GM19452 (cell line): ENCODE results near the gene ALK.

Experiments used
- ATAC-seq: cut with Tn5 transposase; IDR thresholded peaks from one replicate; pipeline ENCODE4 v1.9.1; 2021; ENCODE audit not compliant: unreplicated experiment

Gene ALK

DNA sequence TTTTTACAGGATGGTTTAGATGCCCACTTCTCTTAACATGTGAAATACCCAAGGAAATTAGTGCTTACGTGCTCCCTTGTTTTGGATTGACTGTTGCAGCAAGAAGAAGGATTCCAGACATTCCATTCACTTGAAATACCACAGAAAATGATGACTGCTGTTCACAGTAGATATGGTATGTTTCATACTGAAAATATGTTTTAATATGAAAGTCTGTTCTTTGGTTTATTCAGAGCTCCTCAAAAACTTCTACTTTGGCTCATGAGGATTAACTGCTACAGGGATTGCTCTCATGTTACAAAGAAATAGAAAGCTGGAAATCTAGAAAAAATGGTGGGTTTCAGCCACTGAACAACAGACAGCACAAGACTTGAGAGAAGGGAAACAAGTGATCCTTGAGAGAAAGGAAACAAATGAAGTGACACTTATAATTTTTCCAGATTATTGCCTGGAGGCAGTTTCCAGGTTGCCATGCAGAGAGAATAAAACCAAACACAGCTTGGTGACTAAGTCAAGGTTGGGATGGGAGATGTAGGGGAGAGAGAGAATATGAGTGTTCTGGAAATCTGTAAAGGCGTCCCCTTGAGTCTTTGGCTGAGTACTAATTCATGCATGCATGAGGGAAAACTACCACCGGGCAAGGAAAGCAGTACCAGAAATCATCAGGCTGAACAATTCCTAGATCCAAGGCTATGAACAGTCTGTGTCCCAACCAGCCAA lies 458.0 kb downstream of the ALK start:
- ATAC-seq = no peak

DNA sequence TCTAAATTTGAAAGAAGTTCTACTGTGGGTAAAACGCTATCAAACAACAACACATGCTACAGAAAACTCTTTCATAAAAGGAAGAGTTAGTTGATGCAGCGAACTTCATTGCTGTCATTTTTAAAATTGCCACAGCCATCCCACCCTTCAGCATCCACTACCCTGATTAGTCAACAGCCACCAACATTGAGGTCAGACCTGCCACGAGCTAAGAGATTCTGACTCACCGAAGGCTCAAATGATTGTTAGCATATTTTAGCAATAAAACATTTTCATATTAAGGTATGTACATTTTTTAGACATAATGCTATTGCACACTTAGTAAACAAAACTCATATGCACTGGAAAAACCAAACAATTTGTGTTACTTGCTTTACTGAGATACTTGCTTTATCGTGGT lies 459.1 kb downstream of the ALK start:
- ATAC-seq = no peak

DNA sequence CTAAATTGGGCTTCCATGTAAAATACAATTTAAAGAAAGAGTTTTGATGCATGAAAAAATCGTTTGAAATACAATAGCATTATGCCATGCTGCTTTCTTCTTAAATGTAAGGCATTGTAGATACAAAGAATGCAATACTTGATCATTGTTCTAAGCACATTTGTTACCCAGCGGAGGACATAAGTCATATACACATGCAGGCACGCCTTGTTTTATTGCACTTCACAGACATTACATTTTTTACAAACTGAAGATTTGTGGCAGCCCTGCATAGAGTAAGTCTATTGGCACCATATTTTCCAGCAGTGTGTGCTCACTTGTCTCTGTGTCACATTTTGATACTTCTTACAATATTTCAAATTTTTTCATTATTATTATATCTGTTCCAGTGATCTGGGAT lies 461.2 kb downstream of the ALK start:
- no peak for ATAC-seq

DNA sequence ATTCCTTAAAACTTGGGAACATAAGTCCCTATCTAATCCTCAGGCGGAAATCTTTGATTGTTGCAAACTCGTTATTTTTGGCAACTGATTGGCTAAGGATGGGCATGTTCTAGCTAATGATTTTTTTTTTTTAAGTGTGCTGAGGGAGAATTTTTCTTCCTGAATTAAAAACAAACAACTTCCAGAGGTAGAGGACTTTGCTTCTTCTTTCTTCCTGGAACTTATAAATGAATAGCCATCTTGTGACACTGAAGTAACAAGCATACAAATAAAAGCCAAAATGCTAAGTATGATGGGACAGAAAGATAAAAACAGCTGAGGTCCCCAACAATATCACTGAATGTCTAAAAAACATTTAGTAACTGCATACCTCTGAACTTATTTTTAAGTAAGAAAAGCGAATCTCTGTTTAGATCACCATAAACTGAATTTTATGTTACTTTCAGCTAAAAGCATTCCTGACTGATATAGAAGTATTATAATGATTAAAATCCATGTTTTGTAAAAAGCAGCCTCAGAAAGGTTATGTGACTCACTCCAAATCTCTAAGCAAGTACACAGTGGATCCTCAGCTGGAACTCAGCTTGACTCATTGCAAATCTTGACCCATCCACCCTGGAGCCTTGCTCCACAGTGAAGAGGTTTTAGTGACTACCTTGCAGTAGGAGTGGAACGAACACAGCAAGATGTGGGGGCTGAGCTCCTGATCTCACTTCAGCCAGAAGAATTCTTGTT lies 461.8 kb downstream of the ALK start:
- ATAC-seq = no peak

DNA sequence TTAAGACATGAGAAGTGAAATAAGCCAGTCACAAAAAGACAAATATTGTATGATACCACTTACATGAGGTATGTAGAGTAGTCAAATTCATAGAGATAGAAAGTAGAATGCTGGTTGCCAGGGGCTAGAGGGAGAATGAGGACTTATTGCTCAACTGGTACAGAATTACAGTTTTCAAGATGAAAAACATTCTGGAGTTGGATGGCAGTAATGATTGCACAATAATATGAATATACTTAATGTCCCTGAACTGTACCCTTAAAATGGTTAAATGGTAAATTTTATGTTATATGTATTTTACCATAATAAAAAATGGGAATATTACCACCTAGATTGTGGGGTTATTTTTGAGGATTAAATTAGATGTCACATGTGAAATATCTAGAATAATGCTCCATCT lies 465.0 kb downstream of the ALK start:
- ATAC-seq = no peak

DNA sequence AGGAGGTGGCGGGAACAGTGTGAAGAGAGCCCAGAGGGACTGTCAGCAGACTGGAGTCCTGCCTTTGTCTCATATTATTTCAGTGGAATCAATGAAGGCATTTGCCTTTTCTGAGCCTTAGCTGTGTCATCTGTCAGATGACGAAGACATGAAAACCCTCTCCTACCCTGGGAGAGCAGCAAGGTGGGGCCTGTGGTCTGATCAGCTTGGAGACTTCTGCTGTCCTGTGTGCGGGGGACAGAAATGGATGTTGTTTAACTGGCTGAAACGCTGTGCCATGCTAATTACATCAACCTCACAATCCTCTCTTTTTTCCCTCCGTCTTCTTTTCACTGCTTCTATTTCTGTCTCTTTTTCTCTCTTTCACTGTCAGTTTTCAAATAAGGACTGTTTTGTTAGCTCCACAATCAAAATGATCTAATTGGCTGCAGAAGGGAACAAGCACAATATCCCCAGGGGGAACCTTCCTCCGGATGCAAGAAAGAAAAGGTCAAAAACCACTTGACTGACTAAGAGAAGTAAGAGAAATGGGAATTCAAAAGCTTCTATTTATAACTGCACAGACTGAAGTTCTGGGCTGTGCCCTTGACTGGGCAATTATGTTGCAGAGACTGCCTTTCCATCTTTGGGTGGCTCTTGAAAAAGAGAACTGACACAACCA lies 466.1 kb downstream of the ALK start:
- ATAC-seq = no peak

DNA sequence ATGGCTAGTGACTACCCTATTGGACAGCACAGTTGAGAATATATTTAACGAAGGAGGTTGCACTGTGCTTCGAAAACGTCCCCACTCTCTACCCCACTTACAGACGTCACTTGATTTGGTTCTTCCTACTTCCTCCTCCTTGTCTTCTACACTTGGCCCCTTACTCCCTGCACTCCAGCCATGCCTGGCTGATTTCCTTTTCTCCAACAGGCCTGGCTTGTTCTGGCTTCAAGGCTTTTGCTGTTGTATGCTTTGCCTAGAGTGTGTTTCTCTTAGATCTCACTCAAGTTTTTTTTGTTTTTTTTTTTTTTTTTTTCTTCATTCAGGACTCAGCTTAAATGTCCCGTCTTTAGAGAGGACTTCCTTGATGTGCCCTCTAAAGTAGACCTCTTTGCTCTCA lies 469.4 kb downstream of the ALK start:
- no peak for ATAC-seq

DNA sequence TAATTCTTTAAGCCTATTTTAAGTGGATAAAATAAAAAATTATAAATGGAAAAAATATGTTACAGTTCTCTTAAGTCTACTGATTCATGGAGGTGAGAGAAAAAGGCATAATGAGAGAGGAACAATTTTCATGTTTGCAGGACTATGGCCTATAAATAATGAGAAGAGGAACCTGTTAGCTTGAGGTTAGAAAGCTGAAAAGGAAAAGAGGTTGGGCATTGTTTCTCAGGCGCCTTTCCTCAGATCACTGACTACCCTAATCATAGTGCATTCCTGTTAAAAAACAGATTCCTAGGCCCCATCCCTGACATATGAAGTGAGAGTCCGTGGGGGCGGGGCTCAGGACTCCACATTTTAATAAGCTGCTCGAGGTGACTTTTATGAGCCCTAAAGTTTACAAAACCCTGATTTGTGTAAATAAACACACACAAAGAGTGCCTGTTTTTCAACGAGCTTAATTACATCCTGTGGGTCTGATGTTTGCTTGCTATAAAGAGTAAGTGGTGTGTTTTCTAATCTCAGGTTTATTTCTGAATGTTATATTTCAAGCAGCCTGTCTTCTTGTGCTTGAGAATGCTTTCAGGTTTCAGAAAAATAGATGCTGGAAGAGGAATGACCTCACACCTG lies 470.7 kb downstream of the ALK start:
- ATAC-seq = no peak

DNA sequence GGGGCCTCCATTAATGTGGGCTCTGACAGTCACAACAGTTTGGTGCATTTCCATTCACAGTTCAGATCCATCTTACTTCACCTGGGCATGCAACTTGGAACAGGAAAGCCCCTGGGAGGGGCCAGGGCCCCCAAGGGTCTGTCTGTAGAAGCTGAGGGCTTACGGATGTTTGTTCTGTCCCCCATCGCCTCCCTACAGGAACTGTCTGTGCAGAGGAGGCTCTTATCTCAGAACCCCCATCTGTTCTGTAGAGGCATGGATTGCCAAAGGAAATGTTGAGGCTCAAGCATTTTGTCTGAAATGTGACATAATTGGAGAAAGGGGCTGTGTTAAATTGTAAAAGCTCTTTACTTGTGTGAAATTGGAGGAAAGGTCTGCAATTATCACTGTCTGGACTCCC lies 471.9 kb downstream of the ALK start:
- no peak for ATAC-seq

DNA sequence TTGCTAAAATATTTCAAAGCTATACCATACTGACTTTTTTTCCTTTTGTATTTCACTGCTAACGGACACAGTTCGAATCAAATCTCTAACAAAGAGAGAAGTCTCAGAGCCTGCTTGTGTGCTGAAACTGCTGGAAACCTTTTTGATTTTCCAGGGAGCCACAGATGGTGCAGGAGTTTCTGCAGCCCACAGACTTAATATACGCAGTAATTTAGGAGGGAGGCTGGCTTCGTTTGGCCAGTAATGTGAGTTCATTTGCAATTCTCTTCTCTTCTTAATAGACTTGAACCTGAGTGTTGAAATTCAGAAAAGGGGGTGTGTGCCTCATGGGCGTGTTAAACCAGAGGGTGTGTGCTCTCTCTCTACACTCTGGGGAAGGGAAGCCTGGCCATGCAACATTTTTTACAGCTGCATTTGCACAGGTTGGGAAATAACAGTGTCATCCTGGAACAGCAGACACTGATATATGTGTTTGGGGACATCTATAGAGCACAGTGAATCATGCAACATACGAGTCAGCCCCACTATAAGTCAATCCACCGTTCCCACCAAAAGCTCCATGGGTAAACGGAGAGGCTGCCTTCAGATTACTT lies 473.2 kb downstream of the ALK start:
- ATAC-seq = no peak

DNA sequence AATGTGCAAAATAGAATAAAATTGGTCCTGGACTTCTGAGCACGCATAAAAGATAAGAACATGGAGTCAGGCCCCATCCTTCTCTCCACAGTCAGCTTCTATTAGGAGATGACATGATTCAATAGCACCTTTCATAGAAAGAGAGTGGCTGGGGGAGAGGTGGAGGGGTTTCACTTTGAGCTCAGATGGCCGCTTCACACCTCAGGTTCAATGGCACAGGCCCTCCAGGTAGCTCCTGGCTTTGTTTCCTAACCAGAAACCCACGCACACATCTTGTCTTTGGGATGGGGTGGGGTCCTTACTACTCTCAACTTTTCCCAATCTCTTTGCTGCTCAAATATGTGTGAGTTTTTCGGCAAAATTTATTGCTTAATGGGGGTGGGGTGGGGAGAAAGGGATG lies 473.9 kb downstream of the ALK start:
- ATAC-seq = no peak

DNA sequence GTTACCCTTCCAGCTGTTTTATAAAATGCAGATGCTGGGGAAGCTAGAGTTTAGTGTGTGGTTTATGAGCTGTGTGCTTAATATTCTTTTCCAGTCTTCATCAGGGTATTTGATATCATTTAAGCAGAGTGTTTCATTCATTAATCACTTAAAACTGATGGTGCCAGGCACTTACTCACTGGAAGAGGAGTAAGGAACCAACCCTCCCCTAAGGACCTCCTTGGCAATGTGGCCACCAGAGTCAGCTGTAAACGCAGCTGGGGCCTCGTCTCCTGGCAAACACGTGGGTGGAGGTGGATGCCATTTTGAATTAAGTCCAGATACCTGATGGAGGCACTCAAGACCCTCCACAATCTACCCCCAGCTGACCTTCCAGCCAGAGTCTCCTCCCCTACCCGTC lies 474.5 kb downstream of the ALK start:
- ATAC-seq = no peak

DNA sequence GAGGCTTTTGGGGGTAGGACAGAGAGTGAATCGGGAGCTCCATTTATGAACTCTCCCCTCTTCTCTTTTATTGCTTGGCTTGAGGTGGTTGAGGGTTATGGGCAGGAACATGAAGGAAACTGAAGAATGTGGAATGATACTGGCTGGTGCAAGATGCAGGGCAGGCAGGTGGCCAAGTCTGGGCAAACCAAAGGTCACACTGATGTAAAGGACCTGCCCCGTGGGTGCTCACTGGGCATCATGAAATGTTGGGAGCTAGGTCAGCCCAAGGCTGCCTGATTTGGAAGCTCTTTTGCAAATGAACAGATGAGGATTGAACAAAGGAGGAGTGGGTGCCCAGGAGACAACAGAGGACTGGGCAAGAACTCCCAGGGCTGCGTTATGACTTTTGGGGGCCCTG lies 477.2 kb downstream of the ALK start:
- no peak for ATAC-seq

DNA sequence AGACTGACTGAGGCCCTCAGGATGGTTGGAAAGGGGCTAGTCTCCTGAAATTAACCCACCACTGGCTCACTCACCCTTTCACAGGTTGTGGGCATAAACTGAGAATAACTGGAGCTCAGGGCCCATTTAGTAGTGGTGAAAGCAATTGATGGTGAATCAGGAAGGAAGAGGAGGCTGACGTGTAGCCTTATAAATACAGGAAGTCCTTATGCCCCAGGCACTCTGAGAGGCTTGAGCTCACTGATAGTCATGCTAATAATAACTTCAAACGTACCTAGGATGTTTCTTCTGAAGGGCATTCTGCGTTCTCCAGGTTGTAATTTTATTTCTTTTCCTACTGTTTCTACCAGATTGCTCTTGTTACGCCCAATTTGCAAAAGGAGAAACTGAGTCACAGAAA lies 477.8 kb downstream of the ALK start:
- ATAC-seq = no peak

DNA sequence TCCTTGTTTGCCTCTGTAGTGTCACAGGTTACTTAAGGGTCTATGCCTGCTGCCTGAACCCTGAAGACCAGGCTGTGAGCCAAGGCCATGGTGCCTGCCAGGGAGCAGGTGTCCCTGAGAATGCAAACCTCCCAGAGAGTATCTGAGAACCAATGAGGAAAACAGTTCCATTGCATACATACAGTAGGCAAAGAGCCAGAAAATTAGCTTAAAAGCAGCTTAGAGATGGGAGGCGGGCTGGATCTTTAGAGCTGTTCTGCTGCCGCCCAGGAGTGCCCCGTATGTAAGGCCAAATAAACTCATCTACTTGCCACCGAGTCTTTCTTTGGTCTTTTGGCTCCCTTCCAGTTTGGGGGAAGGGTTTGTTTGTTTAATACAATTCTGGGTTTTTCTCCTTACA lies 478.2 kb downstream of the ALK start:
- no peak for ATAC-seq

DNA sequence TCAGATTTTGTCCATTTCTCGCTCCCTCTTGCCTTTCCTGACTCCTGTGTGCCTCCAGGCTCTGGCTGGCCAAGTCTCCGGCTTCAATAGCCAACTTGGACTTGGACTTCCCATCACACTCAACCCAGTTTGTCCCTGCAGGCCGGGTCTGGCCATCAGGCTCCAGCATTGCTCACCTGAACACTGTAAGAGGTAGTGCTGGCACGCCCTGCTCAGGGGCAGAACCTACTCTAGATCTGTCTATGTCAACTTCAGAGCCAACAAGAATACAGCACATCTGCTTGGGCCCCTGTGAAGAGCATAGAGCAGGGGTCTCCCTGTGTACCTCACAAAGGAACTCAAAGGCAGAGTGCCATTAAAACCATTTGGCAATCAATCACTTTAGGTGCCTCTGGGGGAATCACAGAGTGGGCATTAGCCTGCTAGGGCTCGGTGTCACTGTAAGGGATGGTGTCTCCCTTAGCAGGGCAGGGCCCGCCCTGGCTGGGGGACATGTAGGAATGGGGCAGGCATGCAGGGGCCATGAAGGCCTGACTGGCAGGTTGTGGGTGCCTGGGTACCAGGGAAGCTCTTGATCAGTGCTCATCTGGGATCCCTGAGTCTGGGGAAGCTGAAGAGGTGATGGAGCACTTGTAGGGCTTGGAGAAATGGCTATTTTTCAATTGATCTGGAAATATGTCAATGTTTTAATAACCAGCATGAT lies 480.3 kb downstream of the ALK start:
- no peak for ATAC-seq

DNA sequence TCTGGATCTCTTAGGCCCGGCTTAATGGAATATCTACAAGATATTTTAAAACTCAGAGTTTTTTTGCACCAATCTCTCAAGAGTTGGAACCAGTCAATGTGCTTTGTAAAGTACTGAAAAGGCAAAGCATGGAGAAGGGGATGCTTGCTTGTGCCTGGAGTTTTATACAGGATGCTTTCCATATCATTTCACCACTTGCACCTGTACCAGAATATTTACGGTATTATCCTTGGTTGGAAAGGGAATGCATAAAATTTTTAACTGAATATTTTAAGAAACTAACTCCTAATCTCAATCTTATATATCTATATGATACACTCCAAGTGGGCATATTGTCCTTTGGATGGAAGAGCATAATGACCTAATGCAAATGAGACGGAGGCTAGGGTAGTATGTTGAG lies 487.5 kb downstream of the ALK start:
- no peak for ATAC-seq

DNA sequence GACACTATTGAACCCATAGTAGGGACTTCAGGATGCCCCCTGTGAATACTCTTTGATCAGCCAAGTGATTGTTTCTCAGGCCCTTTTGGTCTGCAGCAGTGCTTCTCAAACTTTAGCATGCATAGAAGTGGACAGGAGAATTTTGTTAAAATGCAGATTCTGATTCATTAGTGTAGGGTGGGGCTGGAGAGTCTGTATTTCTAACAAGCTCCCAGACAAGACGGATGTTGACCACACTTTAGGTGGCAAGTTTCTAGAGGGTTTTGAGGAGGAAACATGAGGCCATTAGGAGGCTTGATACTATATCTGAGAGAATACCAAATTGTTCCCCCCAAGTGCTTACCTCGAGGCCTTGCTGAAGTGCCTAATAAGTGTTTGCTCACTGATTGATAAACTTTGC lies 488.3 kb downstream of the ALK start:
- ATAC-seq = no peak

DNA sequence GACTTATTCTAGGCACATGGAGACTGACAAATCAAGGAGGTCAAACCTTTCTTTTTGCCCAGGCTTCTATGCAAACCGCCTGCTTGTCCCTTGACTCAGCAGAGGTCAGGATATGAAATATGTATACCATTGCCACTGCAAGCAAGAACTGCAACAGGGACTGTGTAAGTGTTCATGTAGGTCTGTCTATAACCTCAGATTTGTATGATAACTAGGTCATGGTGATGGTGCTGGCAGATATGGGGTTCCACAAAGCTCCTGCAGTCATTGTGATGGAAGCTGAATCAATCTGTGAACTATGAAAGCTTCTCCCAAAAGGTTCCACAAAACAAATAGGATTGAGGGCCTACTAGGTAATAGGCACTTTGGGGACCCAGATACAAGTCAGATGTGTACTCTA lies 489.9 kb downstream of the ALK start:
- ATAC-seq = no peak

DNA sequence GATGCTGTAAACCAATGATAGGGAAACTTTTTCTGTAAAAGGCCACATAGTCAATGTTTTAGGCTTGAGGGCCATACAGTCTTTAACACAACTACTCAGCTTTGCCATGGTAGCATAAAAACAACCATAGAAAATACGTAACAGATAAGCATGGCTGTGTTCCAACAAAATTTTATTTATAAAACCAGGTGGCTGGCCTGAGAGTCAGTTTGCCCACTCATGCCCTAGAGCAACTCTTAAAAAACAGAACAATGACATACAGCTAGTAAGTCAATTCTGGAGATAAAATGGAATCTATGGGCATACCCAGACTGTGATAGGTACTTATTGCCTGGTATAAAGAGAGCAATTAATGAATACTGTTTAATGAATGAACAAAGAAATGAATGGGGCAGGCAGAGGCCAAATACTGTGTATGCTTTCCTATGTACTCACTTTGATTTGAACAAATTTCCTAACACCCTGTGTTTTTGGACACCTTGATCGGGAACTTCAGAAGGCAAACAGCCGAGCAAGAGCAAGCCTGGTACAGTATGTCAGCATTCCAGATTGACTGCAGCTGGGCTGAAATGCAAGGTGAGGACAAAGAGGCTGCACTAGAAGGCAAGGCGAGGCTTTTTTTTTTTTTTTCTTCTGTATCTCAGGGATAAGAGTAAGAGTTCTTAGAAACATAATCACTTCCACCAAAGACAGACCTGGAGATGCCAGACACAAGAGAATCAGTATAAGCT lies 490.8 kb downstream of the ALK start:
- ATAC-seq = no peak
